Measurements from ENCODE around the gene FBP1.

Gene FBP1

GRCh38 chr9:94554439-94555331, 84.6 kb downstream of the FBP1 start, which contains the start of gene PCAT7 (continued):
- no peak for TF ChIP-seq CSRNP3 (CRISPR knock-in tag; IDR thresholded peaks at IDR 0.05)
- TF ChIP-seq TCF4 (CRISPR knock-in tag; IDR thresholded peaks at IDR 0.05; ENCODE audit: borderline replicate concordance), result no peak
- TF ChIP-seq GLIS3 (CRISPR knock-in tag; IDR thresholded peaks at IDR 0.05), result no peak
- TF ChIP-seq CSDC2 (CRISPR knock-in tag; IDR thresholded peaks at IDR 0.05), result no peak

- no peak for TF ChIP-seq ZC3H10 (CRISPR knock-in tag; IDR thresholded peaks at IDR 0.05)
- TF ChIP-seq PPARA (CRISPR knock-in tag; IDR thresholded peaks at IDR 0.05; ENCODE audit: borderline replicate concordance), result no peak
- no peak for TF ChIP-seq PATZ1 (CRISPR knock-in tag; IDR thresholded peaks at IDR 0.05; ENCODE audit: borderline replicate concordance)
- TF ChIP-seq CREB5 (CRISPR knock-in tag; IDR thresholded peaks at IDR 0.05; ENCODE audit: low read depth), result no peak
- no peak for TF ChIP-seq ZFP30 (CRISPR knock-in tag; IDR thresholded peaks at IDR 0.05)
- TF ChIP-seq ISL1 (CRISPR knock-in tag; IDR thresholded peaks at IDR 0.05), result no peak
- no peak for TF ChIP-seq CSRNP3 (CRISPR knock-in tag; IDR thresholded peaks at IDR 0.05)
- TF ChIP-seq ZFP3 (CRISPR knock-in tag; IDR thresholded peaks at IDR 0.05), result no peak
- no peak for TF ChIP-seq ARNTL (CRISPR knock-in tag; IDR thresholded peaks at IDR 0.05; ENCODE audit: borderline replicate concordance, low read depth)
- no peak for TF ChIP-seq ESRRG (CRISPR knock-in tag; IDR thresholded peaks at IDR 0.05)
- no peak for TF ChIP-seq CSDC2 (CRISPR knock-in tag; IDR thresholded peaks at IDR 0.05)
- TF ChIP-seq TOX (CRISPR knock-in tag; IDR thresholded peaks at IDR 0.05; ENCODE audit: borderline replicate concordance), result no peak
- no peak for TF ChIP-seq SNAI2 (CRISPR knock-in tag; IDR thresholded peaks at IDR 0.05)
- no peak for TF ChIP-seq TSHZ2 (CRISPR knock-in tag; IDR thresholded peaks at IDR 0.05)
- ATAC-seq, result no peak
Measured at GRCh38 chr9:94554078-94554438, 85.3 kb downstream of the FBP1 start.

Measured in SK-N-SH treated with all-trans-retinoic acid at 6 μM for 48 hours (cell line).